GM23248 (cell line): ENCODE data around the gene KIF3B. TPM values are rescaled to one million over a fixed set of nuclear protein-coding genes. Genes with fewer than 3 reads are reported as not detected.

Source experiments
- DNase-seq: peaks from one replicate; pipeline ENCODE4 v3.0.0-alpha.2; 2015
- H2AFZ ChIP-seq: fragments of 200-600 bp; sonication (generic); 2 replicates; pipeline ENCODE4 v1.6.1; 2016; ENCODE audit warnings: antibody characterized with exemption
- H3F3A ChIP-seq: fragments of 200-600 bp; sonication (generic); 2 replicates; pipeline ENCODE4 v1.6.1; 2016; ENCODE audit warnings: mild to moderate bottlenecking, antibody characterized with exemption, mixed run types; ENCODE audit not compliant: insufficient read depth
- H3K27ac ChIP-seq: fragments of 200-600 bp; sonication (generic); 2 replicates; pipeline ENCODE4 v1.5.1; 2016; ENCODE audit warnings: mild to moderate bottlenecking
- H3K27me3 ChIP-seq: fragments of 200-600 bp; sonication (generic); replicated peaks from 2 replicates; pipeline ENCODE4 v1.6.1; 2016; ENCODE audit warnings: mild to moderate bottlenecking; ENCODE audit not compliant: insufficient read depth
- H3K36me3 ChIP-seq: fragments of 200-600 bp; sonication (generic); 2 replicates; pipeline ENCODE4 v1.6.1; 2016; ENCODE audit warnings: low read depth, mild to moderate bottlenecking
- H3K4me1 ChIP-seq: fragments of 200-600 bp; sonication (generic); 2 replicates; pipeline ENCODE4 v1.6.1; 2016; ENCODE audit warnings: mild to moderate bottlenecking; ENCODE audit not compliant: insufficient read depth
- H3K4me2 ChIP-seq: fragments of 200-600 bp; sonication (generic); one replicate; pipeline ENCODE4 v1.6.1; 2016; ENCODE audit warnings: mild to moderate bottlenecking; ENCODE audit not compliant: unreplicated experiment
- H3K4me3 ChIP-seq: fragments of 200-600 bp; sonication (generic); 2 replicates; pipeline ENCODE4 v1.5.1; 2016; ENCODE audit warnings: mild to moderate bottlenecking
- H3K79me2 ChIP-seq: fragments of 200-600 bp; sonication (generic); 2 replicates; pipeline ENCODE4 v1.6.1; 2016; ENCODE audit warnings: mild to moderate bottlenecking; ENCODE audit not compliant: insufficient read depth
- H3K9ac ChIP-seq: fragments of 200-600 bp; sonication (generic); 2 replicates; pipeline ENCODE4 v1.6.1; 2016; ENCODE audit warnings: mild to moderate bottlenecking
- H3K9me2 ChIP-seq: fragments of 200-600 bp; sonication (generic); 2 replicates; pipeline ENCODE4 v1.6.1; 2016; ENCODE audit warnings: mixed run types, mild to moderate bottlenecking, moderate library complexity; ENCODE audit not compliant: insufficient read depth
- H3K9me3 ChIP-seq: fragments of 200-600 bp; sonication (generic); one replicate; pipeline ENCODE4 v1.6.1; 2017; ENCODE audit warnings: low read depth
- H4K20me1 ChIP-seq: fragments of 200-600 bp; sonication (generic); 2 replicates; pipeline ENCODE4 v1.6.0; 2016; ENCODE audit not compliant: insufficient read depth
- EZH2 ChIP-seq: fragments of 200-600 bp; sonication (generic); IDR thresholded peaks from 2 replicates; pipeline ENCODE4 v1.6.1; 2018; ENCODE audit warnings: antibody characterized with exemption, mild to moderate bottlenecking; ENCODE audit not compliant: insufficient read depth, poor library complexity, severe bottlenecking
- EZH2phosphoT487 ChIP-seq: fragments of 200-600 bp; sonication (generic); IDR thresholded peaks from 2 replicates; pipeline ENCODE4 v1.6.1; 2018; ENCODE audit warnings: antibody characterized with exemption, moderate library complexity, mild to moderate bottlenecking, low read depth; ENCODE audit not compliant: insufficient read depth
- whole genome bisulfite sequencing, 2 experiments: methylation state at CpG; one replicate each; pipeline ENCODE4 v1.1.6; 2015 to 2017; ENCODE audit warnings: low lambda C conversion rate in 2 of 2, low coverage in 1 of 2; ENCODE audit errors: missing lambda C conversion rate in 2 of 2; 5-methylcytosine and 5-hydroxymethylcytosine counted together
- in situ Hi-C: fragments of 300-500 bp; cut with MboI; formaldehyde crosslinking; loops from 2 replicates; pipeline ENCODE4 v1.15.0; 2020
- polyA plus RNA-seq: library from polyadenylated mRNA; unstranded; fragments of >200 nt; fragmentation: Nextera tagmentation; extraction: Ambion mirVana; gene quantifications from 2 replicates; pipeline ENCODE4 v1.2.1, GENCODE V29; 2016
- total RNA-seq: library from RNA; depleted of rRNA; stranded (reverse); fragments of >200 nt; shearing (Covaris generic); gene quantifications from 2 replicates; pipeline ENCODE4 v1.2.3, GENCODE V29; 2014

KIF3B gene
- total and polyA plus RNA-seq, 2 experiments from 2014 or later, result 8.8 to 28.3 TPM

- no peak overlapping the region for H3K9ac ChIP-seq
- no peak overlapping the region for H3K27ac ChIP-seq
- WGBS, 2 experiments, result 90 to 92% methylated on average over 4 of the region's 4 CpGs
- no peak overlapping the region for H3K4me3 ChIP-seq
- H3F3A ChIP-seq, result no peaks in the 10 kb centered on the region
- TF ChIP-seq EZH2phosphoT487, result no peak
- no peak overlapping the region for H2AFZ ChIP-seq
- no peaks in the 10 kb centered on the region for H4K20me1 ChIP-seq
- peaks cover 92% of the 10 kb centered on the region for H3K79me2 ChIP-seq
- in situ Hi-C loops, result no loop called here
- H3K4me1 ChIP-seq, result peaks cover 6% of the 10 kb centered on the region; the same call in 1 of the 2 replicates
- no peaks in the 10 kb centered on the region for H3K9me2 ChIP-seq
- H3K4me2 ChIP-seq, result no peak overlapping the region
- no peaks in the 10 kb centered on the region for H3K9me3 ChIP-seq
- no peaks in the 10 kb centered on the region for H3K27me3 ChIP-seq
- no peak for DNase-seq
- no peaks in the 10 kb centered on the region for H3K36me3 ChIP-seq
Measured at GRCh38 chr20:32297439-32297838, 20.0 kb downstream of the KIF3B start.

GRCh38 chr20:32300647-32301046 lies 23.2 kb downstream of the KIF3B start:
- Histone ChIP-seq H3K9me3 (no peaks in the 10 kb centered on the region), H3K4me2 (no peak overlapping the region), H3K79me2 (peaks cover 83% of the 10 kb centered on the region), H3K4me3 (no peak overlapping the region), H3K9ac (no peak overlapping the region), H3K36me3 (no peaks in the 10 kb centered on the region), H3K4me1 (peaks cover 7% of the 10 kb centered on the region; the same call in 1 of the 2 replicates), H2AFZ (no peak overlapping the region), H3K27ac (no peak overlapping the region), H3K27me3 (no peaks in the 10 kb centered on the region), H3F3A (no peaks in the 10 kb centered on the region), H3K9me2 (no peaks in the 10 kb centered on the region), H4K20me1 (no peaks in the 10 kb centered on the region)
- TF ChIP-seq EZH2, result no peak
- TF ChIP-seq EZH2phosphoT487, result no peak
- in situ Hi-C loops, result no loop called here
- 90 to 94% methylated on average over 6 of the region's 6 CpGs for WGBS, 2 experiments
- no peak for DNase-seq

GRCh38 chr20:32301719-32302506 lies 24.5 kb downstream of the KIF3B start:
- WGBS, 2 experiments, result 77 to 80% methylated on average over 5 of the region's 5 CpGs
- Histone ChIP-seq H3K4me3 (no peak overlapping the region), H3K79me2 (peaks cover 75% of the 10 kb centered on the region), H3K4me2 (no peak overlapping the region), H4K20me1 (no peaks in the 10 kb centered on the region), H3K27ac (no peak overlapping the region), H3K9me3 (no peaks in the 10 kb centered on the region), H3K9me2 (no peaks in the 10 kb centered on the region), H2AFZ (no peak overlapping the region), H3K36me3 (no peaks in the 10 kb centered on the region), H3K27me3 (no peaks in the 10 kb centered on the region), H3F3A (no peaks in the 10 kb centered on the region), H3K9ac (no peak overlapping the region), H3K4me1 (peaks cover 7% of the 10 kb centered on the region; the same call in 1 of the 2 replicates)
- TF ChIP-seq EZH2phosphoT487, result no peak
- no peak for TF ChIP-seq EZH2
- in situ Hi-C loops, result no loop called here
- no peak for DNase-seq

- no peaks in the 10 kb centered on the region for H3K36me3 ChIP-seq
- no peak for DNase-seq
- no peak overlapping the region for H3K27ac ChIP-seq
- H4K20me1 ChIP-seq, result no peaks in the 10 kb centered on the region
- no peak overlapping the region for H3K9ac ChIP-seq
- H3K79me2 ChIP-seq, result peaks cover 75% of the 10 kb centered on the region
- no peak overlapping the region for H3K4me2 ChIP-seq
- H3K4me1 ChIP-seq, result peaks cover 7% of the 10 kb centered on the region; the same call in 1 of the 2 replicates
- in situ Hi-C loops, result no loop called here
- no peak overlapping the region for H3K4me3 ChIP-seq
- H3K27me3 ChIP-seq, result no peaks in the 10 kb centered on the region
- H3K9me3 ChIP-seq, result no peaks in the 10 kb centered on the region
- TF ChIP-seq EZH2, result no peak
- TF ChIP-seq EZH2phosphoT487, result no peak
- no peak overlapping the region for H2AFZ ChIP-seq
- no peaks in the 10 kb centered on the region for H3F3A ChIP-seq
- WGBS, 2 experiments, result 89 to 93% methylated on average over 6 of the region's 6 CpGs
- H3K9me2 ChIP-seq, result no peaks in the 10 kb centered on the region
Measured at GRCh38 chr20:32302507-32302872, 25.0 kb downstream of the KIF3B start.
